Endometrium (tissue), 2 donors: ENCODE results near the gene HLA-DPB1.

ENCODE experiments used
- FAIRE-seq: peaks from 2 replicates; lab custom pipeline; 2012; peaks lifted over from hg19 to GRCh38; lab: Jason Lieb, UNC
- donor health status: control.
- donor health status: control.

Gene HLA-DPB1

DNA sequence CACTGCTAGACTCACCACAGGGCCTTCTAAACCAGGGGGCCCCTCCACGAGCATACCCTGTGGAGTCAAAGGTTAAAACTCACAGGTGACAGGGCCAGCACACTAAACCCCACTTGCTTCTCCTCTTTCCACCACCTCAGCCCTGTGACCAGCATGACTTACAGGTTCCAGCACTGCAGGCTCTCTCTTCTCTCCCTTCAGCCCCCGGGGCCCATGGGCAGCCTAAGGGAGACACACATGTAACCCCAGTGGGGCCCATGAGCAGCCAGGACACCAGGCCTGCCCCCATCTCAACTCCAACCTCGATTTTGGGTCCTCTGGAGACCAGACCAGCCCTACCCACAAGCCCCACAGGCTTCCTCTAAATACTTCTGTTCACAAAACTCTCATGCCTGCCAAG lies 28.0 kb downstream of the HLA-DPB1 start:
- FAIRE-seq = no peak

DNA sequence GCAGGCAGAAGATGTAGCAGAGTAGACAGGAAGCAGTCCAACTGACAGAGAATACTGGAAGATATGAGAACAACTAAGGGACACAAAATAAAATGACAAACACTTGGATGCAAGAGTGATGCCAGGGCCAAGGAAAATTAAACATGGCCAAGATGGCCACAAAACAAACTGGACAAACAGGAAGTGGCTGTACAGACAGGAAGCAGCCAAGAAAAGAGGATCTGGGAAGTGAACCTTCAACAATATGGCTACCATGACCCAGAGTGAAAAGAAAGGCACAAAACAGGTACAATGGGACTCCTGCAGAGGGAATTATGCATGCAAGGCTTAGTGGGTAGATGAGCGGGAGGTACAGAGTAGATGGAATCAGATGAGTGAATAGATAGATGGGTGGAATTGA lies 29.1 kb downstream of the HLA-DPB1 start:
- no peak for FAIRE-seq

DNA sequence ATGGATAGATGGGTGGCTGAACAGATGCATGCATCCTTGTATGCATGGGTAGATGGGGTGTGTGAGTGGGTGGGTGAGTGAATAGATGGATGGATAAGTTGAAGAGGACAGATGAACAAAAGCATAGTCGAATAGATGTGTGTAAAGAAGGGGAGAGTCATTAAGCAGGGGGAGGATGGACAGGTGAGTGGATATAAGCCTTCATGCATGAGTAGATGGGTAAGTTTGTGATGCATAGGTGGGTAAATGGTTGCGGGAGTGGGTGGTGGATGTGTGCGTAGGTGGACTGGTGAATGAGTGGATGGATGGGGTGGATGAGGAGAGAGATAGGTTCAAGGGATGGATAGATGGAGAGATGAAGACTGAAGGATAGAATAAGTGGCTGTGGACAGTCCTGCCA lies 29.6 kb downstream of the HLA-DPB1 start:
- no peak for FAIRE-seq

DNA sequence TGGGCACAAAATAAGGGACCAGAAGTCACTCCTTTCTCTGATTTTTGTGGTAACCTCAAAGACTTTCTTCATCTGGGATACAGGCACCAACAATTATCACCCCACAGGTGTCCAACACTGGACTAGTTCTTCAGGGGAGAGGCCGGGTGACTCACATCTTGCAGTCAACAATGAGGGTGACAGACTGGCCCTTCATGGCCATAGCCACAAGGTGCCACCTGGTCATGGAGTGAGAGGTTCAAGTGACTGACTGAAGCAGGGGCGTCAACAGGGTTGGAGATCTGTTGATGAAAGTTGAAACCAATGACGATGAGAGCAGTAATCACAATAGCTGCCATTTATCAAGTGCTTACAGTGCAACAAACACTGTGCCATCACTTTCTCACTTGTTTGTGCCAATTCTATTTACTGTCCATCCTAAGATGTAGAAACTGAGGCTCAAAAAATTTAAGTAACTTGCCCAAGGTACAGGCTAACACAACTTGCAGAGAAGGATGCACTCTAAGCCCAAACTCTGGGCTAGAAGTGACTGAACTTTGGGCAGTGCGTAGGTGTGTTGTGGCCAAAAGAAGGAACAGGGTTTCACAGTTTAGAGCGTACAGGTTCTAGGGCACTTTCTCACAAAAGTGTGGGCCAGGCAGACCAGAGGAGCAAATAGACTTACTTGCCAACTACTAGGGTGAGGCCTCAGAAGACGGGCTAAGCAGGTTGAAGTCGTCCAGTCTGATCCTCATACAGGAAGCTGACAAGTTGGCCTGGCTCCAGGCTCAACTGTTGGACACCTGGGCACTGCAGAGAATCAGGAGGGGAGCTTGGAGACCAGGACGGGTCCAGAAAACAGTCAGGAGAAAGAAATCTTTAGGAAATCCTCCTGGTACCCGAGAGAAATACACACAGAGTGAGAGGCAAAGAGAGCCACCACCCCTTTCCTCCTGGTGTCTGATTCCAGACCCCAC lies 30.4 kb downstream of the HLA-DPB1 start:
- no peak for FAIRE-seq

DNA sequence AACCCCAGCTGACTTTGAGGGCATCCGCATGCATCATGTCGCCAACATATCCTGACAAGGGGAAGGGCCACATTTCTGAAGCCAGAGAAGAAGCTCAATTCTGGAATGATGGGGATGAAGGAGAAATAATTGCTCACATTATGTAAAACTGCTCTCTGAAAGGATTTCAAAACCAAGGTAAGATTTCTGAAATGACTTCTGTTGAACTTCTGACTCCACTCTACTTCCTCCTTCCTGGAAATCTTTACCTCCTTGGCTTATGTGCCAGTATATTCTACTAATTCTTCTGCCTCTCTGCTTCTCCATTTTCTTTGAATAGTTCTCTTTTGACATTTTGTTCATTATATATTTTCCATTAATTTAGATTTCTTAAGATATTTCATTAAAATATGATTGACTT lies 31.9 kb downstream of the HLA-DPB1 start:
- FAIRE-seq = no peak

DNA sequence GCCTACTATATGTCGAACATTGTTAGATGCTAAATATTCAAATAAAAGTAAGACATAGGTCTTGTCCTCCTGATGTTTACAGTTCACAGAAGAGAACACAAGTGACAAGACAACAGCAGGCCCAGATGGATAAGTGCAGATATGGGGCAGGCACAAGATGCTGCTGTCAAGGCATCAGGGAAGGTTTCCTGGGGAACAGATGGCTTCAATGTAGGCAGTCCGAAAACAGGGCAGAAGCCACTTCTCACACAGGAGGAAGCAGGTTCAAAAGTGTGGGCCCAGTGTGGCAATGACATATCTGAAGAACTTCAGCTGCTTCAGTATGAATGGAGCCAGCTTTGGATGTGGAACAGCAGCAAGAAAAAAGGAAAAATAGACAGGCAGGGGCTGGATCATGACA lies 32.5 kb downstream of the HLA-DPB1 start:
- no peak for FAIRE-seq

DNA sequence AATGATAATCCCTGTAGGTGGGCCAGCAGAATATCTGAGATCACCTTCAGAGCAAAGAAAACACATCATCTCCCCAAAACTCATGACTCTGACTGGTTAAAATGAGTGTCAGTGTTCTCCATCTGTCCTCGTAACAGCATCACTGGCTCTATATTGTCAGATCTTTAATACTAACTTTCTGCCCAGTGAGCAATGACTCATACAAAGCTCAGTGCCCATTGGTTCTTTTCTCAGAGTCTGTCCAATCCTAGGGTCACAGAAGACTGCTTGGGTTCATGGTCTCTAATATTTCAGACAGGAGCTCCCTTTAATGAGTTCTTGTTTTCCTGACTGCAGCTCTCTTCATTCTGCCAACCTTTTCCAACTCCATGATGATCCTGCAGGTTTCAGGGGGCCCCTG lies 36.4 kb downstream of the HLA-DPB1 start:
- FAIRE-seq = peak; percentile 77

DNA sequence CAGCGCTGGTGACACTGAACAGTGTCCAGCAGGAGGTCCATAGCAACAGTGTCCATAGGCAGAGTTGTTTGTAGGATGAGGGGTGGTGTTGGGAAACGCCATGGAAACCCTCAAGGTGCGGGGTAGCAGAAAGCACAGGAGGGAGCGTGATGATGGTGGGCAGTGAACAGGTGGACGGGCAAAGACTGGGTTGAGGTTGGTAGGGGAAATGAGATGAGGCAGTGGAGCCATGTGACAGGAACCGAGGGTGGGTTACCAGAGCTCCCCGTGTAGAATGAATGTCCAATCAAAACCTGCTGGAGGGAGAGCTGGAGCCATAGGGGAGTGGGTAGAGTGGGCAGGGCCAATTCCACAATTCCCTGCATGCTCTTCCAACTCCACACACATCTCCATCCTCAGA lies 38.0 kb downstream of the HLA-DPB1 start:
- FAIRE-seq = no peak

DNA sequence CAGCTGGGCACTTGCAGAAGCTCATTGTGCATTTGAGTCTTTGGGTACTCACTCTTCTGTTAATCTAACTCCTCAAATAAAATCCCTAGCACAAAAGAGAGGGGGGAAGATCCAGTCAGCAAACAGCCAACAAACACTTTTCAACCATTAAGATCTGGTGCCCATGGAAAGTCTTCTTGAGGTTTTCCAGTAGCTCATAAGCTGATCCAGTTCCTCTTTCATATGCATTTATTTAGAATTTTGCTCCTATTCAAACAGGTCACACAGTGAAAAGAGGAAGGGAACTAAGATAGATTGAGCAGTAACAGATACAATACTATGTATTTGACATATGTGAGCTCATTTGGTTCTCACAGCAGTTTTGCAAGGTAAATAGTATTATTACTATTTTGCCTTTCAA lies 38.6 kb downstream of the HLA-DPB1 start:
- no peak for FAIRE-seq

DNA sequence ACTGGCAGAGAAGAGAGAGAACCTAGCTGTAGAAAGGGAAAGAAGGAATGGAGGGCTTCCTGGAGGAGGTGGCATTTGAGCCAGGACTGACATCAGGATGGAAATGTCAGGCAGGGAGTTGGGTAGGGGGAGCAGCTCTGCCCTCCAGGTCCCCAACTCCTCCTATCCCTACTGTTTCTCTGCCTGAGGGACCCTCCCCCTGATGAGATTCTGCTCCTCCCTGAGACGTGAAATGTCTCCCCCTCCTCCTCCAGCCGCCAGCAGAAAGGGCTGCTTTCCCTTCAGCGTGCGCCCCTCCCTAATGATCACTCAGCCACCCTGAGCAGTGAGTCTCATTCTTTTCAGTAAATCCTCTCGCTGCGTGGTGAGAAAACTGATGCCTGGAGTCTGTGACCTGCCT lies 40.6 kb downstream of the HLA-DPB1 start:
- FAIRE-seq = no peak

DNA sequence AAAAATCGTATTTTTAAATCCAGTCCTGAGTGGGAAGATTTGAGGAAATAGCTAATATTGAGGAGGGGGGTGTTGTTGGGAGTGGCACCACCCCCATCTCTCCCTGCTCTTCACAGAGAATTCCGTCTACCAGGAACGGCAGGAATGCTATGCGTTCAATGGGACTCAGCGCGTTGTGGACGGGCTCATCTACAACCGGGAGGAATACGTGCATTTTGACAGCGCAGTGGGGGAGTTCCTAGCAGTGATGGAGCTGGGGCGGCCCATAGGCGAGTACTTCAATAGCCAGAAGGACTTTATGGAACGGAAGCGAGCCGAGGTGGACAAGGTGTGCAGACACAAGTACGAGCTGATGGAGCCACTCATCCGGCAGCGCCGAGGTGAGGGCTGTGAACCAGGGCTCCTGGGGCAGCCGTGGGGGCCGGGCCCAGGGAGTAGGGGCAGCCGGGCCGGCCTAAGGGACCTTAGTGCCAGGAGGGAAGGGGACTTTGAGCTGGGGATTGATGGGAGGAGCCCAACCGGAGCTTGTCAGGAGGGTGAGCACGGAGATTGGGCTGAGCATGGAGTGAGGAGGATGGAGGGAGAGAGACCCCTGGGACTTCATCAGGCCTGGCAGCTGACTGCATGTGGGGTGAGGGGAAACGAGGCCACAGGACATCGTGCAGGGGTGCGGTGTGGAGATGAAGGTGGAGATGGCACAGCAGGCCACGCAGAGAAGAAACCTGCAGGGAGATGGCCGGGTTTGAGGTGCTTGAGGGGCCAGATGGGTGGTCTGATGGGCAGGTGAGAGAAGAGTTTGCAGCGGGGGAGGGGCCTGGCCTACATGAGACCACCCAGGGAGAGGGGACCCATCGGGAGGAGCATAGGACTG lies 41.3 kb downstream of the HLA-DPB1 start:
- FAIRE-seq = no peak

DNA sequence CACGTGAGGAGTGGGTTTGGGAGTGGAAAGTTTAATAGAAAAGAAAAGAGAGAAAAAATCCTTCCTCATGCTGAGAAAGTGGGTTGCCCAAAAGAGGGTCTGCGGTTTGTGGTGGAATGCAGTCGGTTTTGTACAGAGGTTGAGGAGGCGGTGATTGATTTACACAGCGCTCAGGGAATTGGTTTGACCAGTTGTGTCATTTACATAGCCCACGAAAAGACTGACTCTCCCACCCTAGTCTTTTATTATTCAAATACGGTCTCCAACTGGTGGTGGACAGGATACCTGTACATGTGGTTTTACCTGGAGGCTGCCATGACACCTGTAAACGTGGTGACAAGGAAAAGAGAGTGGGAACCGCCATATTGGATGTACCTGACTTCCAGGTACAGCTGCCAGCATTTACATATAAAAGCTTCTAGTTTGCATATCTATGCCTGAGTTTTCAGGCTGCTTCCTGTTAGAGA lies 42.1 kb downstream of the HLA-DPB1 start:
- FAIRE-seq = no peak

DNA sequence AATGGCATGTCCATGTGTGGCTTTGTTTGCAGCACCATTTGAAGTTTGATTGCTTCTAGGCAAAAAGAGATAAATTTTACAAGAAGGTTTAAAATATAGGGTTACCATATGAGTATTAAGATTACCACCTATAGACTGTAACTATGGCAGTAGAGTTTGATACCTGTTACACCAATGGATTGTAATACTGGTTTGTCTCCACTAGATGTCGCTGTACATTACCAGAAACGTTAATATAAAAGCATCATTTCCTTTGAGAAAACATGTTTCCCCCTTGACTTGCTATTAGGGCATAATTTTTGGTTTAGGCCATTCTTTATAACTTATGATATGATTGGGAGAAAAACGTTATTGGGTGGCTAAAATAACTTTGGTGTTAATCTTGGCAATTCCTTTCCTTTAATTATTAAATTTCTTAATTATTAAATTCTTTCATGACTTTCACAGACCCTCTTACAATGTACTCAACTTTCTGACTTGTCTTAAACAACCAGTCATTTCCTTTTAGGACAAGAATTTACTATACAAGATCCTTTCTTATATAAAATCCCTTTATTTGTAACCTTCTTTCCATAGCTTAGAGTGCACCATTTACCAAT lies 42.8 kb downstream of the HLA-DPB1 start:
- FAIRE-seq = peak; percentile 64

DNA sequence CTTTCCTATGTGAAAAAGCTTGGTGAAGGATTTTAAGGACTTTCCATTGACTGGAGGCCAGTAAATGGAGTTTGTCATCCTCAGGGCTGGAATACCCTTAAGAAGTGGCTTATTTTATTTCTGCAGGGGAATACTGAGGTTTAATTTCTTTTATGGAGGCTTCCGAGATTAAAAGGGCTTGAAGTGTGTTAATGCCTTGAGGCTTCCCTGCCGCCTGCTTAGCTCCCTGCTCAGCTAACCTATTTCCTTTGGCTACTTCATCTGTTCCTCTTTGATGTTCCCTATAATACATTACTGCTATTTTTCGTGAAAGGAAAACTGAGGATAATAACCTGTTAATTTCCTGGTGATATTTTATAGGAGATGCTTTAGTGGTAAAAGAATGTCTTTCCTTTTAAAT lies 44.2 kb downstream of the HLA-DPB1 start:
- no peak for FAIRE-seq

DNA sequence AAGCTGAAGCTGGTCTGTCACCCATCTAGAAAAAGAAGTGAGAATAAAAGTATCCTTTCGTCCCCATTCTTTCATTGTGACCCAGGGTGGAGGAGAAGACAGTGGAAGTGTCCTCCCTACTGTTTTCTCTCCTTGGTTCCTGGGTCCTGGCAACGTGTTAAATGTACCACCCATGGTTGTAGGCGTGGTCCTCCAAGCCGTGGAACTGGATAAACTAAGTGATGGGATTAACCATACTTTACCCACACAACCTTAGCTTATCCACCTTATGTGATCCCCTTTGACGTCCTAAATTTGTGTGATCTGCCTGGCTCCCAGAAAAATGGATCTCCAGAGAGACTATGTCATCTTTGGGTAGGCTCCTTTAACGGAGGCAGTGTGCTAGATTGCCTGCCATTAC lies 47.4 kb downstream of the HLA-DPB1 start:
- FAIRE-seq = no peak

DNA sequence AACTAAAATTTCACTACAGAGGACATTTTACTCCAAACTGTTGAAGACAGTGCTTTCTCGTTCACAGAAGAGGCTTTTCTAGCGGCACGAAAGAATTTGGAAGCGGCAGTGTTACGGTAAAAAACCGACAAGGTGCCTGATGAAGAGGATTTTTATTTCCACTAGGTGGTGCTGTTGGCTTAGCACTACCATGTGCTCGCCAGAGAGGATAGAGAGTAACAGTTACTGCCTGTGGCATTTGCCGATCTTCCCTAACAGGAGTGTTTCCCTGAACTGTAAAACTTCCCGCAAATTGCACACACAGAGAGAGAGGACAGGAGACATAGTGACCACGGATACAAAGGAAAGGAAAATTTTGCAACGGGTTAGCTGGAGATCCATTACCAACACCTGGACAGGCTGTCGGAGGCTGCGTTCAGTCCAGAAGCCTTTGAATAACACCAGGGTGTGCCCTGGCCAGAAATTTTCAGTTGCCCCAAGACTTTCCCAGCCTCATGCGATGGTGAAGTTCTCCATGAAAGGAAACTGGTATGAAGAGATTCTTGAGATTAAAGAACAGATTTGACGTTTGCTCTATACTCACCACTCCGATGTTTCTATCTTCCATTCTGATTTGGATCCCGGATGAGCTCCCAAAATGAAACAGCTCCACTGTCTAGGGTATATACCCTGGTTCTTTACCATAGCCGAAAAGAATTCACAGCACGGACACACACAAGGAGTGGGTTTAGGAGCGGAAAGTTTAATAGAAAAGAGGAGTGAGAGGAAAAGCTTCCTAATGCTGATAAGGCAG lies 48.1 kb downstream of the HLA-DPB1 start:
- no peak for FAIRE-seq

DNA sequence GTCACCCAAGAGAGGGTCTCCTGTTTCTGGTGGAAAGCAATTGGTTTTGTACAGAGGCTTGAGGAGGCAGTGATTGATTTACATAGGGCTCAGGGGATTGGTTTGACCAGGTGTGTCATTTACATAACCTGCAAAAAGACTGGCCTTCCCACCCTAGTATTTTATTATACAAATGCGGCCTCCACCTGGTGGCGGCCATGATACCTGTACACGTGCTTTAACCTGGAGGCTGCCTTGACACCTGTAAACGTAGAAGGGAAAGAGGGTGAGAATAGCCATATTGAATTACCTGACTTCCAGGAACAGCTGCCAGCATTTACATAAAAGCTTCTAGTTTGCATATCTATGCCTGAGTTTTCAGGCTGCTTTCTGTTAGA lies 48.7 kb downstream of the HLA-DPB1 start:
- FAIRE-seq = no peak

DNA sequence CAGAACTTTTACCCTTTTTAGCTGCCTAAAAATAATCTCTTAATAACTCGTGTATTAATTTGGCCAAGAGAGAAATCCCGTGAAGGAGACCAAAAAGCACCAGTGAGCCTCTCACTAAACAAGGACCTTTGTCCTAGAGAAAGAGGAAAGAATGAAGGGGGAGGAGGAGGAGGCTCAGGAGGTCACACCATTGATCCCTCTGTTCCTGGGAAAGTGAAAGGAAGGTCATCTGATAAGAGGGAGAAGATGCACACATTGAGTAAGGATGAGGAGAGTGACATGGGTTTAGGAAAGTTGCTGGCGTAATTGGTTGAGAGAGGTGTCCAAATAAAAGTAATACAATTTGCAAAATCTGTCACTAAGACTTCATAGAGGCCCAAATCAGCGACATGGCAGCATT lies 49.2 kb downstream of the HLA-DPB1 start:
- no peak for FAIRE-seq

DNA sequence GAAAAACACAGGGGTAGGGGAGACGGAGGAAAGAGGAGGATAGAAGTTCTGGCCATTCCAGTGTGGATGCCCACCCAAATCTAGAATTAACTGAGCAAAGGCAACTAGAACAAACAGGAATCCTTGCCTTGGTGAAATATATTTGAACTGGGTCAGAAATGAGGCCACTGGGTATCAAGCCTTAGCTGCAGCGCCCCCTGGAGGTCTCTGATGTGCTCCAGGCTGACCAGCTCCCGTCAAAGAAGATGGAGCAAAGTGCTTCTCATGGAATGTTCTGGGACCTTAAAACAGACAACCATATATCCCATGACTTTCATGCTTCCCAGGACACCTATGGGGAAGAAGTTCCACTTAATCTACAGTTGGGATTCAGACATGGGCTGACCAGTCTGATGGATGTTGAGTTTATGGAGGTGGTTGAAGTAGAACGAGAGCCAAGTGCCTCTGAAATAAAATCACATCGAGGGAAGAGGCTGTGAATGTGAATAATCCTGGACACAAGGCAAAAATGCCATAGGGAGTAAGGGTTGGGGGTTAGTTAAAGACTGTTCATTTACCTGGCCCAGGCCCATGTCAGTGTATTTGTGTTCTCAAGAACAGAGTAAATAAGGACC lies 50.4 kb downstream of the HLA-DPB1 start:
- FAIRE-seq = no peak

DNA sequence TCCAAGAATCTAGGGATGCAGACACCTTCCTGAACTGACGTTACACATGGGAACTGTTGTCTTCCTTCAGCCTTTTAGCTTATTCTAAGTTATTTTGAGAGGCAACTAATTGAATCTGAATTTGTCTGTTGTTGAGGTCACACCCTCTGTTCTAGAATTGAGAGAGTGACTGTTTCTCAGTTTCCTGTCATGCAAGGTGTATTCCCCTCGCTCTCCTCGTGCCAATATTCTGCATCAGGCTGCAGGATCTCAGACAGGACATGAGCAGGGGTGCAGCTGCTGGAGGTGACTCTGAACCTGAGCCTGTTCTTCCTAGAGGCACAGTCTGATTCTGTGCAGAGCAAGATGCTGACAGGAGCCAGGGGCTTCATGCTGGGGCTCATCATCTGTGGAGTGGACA lies 52.5 kb downstream of the HLA-DPB1 start:
- FAIRE-seq = no peak

DNA sequence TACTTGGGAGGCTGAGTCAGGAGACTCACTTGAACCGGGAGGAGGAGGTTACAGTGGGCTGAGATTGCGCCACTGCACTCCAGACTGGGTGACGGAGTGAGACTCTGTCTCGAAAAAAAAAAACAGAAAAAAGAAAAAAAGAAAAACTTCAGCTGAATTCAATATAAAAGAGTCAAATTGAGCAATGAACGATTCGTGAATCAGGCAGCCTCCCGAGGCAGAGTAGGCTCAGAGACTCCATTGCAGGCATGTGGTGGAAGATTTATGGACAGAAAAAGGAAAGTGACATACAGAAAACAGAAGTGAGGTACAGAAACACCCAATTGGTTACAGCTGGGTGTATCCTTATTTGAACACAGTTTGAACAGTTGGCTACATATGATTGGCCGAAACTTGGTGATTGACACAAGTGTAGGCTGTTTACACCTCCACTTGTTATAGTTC lies 56.3 kb downstream of the HLA-DPB1 start:
- FAIRE-seq = no peak
